Dermis lymphatic vessel endothelial cell (primary cell): ENCODE data around the gene POLQ. TPM values are rescaled to one million over a fixed set of nuclear protein-coding genes. Genes with fewer than 3 reads are reported as not detected.

Source experiments
- total RNA-seq: library from RNA; depleted of rRNA; stranded (reverse); fragments of >200 nt; gene quantifications from 2 replicates; pipeline ENCODE4 v1.2.1, GENCODE V29; 2014

The POLQ gene
- 1.2 and 1.9 TPM in 2 replicates for total RNA-seq

GRCh38 chr3:121545574-121546455 lies at the start of gene POLQ:
TSS of gene POLQ (minus strand) at chr3:121545988. CDS start at chr3:121545877, 111 bp downstream.

GRCh38 chr3:121592856-121593702 lies 47.3 kb upstream of the POLQ start, which contains the start of gene FBXO40:
TSS of gene FBXO40 (plus strand) at chr3:121593379. CDS start at chr3:121620576, 27,197 bp downstream.

GRCh38 chr3:121567649-121568048 lies 21.9 kb upstream of the POLQ start, which contains the start of gene ARGFX:
TSS of gene ARGFX (plus strand) at chr3:121567949. CDS start at chr3:121570714, 2,765 bp downstream.

Other genes with a start within 250 kb of the POLQ start
- not detected in 2 replicates for gene ARGFX, start 22.0 kb upstream of the POLQ start, total RNA-seq
- gene FBXO40, start 47.4 kb upstream of the POLQ start, total RNA-seq = not detected in 2 replicates
- 17.7 and 20.2 TPM in 2 replicates for gene HCLS1, start 114.9 kb upstream of the POLQ start, total RNA-seq
- gene GOLGB1, start 203.8 kb upstream of the POLQ start, total RNA-seq = 45.9 and 48.6 TPM in 2 replicates